HG03442 (cell line): ENCODE results near the gene PIP5K1B.

ENCODE experiments used
- ATAC-seq: cut with Tn5 transposase; IDR thresholded peaks from one replicate; pipeline ENCODE4 v1.9.1; 2021; ENCODE audit warnings: mild to moderate bottlenecking, moderate library complexity; ENCODE audit not compliant: unreplicated experiment

The PIP5K1B gene

DNA sequence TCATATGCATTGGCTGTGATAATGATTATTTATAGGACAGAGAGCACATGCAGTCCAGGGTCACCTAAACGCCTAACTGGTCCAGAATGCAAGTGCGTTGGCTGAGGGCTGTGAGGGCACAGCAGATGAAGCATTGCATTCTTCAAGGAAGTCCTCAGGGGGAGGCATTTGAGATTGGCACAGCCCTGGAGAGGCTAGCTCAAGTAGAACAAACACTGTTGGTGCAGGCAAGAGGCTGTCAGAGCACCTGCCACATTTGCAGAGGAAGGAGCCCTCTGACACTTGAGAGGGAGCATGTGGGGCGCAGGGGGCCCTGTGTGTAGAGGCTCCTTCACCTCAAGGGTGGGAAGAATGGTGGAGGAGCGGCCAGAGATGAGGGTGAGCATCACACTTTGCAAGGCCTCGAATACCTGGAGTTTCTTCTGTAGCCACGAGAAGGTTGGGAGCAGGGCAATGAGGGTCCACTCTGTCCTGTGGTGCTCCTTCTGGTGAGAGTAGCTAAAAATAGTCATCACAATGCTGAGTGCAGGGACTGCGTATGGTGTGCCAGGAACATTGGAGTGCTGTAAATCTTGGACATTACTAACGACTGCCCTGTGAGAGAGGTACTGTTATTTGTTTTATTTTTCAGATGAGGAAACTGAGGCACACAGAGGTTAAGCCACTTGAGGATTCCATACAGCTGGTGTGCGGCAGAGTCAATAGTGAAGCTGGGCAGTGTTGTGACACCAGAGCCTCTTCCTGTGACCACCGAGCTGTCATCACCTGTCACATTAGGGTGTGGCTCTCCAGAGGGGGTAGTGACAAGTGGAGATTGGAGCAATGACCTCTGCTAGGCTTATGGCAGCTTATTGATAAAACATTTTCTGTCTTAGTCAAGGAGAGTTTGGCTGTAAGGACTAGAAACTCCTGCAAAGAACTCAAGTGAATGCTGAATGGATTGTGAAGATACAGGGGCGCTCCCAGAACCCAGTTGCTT is 100.2 kb downstream of the PIP5K1B start:
- ATAC-seq, result no peak

DNA sequence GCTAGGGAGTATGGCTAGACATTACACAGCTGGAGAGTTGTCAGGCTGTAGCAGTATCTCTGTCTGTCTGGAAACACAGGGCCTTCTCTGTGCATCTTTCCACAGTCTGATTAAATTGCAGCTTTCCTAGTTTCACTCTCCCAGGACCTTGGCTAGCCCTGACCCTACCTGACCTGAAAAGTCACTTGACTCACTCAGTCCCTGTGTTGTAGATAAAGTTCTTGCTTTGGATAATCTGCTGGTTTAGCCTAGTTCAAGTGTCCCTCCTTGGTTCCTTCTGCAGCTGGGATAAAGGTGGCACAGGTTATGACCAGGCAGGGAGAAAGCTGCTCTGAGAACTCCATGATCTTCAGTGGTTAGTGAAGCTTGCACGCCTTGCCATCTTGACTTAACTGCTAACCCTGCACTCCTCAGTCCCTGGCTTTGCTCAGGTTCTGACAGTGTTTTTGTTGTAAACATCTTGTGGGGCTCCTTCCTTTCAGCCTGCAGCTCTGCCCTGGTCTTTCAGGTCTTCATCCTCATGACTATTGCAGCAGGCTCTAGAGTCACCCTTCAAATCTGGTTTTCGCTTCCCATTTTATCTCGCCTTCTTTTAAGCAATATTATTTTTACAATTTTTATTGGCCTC is 101.0 kb downstream of the PIP5K1B start:
- ATAC-seq, result no peak

DNA sequence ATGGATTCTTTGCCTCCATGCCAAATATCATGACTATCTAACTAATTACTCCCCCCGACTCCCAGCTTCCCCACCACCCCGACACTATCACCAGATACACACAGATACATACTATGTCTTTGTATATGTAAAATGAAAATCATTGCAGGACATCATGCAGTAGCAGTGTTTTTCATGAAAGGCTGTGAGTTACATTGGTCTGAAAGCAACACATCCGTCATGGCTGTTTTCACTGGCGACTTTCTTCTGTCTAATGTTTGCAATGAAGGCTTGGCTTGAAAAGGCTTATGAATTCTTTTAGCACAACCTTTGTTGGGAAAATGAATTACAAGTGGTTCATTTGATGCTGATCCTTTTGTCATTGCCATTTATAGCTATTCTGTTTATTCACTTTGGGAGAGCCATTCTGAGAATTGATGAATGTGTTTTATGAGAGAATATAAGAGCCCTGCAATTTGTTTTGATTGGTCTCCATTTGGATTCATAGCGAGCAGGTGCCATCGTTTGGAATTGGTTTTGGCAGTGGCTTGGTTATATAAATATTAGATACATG is 103.4 kb downstream of the PIP5K1B start:
- no peak for ATAC-seq

DNA sequence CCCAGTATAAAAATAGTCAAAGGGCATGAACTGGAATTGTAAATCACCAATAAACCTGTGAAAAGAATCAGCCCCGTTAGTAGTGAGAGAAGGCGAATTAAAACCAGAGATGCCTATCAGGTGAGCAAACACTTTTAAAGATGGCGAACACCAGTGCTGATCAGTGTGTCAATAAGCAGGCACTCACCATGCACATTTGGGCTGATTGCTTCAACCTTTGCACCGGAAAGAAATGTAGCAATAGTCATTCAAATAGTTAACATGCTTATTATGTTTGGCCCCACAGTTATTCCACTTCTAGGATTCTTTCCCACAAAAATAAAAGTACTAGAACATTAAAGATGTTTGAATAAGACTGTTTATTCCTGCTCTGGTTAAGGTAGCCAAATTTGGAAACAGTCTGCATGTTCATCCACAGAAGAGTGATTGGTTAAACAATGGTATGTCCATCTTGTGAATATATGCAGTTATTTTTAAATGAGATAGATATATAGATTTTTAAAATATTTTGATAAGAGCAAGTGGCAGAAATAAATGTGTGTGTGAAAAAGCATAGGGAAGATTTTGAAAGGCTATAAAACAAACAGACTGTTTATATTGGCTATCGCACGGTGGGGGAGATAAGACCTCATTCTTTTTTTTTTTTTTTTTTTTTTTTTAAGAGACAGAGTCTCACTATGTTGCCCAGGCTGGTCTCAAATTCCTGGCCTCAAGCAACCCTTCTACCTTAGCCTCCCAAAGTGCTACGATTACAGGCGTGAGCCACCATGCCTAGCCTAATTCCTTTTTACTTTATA is 112.2 kb downstream of the PIP5K1B start:
- no peak for ATAC-seq

DNA sequence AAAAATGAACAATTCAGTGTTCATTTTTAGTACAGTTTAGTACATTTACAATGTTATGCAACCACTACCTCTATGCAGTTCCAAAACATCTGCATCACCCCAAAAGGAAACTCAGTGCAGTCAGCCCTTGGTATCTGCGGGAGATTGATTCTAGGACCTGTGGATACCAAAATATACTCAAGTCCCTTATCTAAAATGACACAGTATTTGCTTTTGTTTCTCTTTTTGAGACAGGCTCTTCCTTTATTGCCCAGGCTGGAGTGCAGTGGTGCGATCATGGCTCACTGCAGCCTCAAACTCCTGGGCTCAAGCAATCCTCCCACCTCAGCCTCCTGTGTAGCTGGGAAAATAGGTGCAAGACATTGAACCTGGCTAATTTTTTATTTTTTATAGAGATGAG is 114.0 kb downstream of the PIP5K1B start:
- no peak for ATAC-seq

DNA sequence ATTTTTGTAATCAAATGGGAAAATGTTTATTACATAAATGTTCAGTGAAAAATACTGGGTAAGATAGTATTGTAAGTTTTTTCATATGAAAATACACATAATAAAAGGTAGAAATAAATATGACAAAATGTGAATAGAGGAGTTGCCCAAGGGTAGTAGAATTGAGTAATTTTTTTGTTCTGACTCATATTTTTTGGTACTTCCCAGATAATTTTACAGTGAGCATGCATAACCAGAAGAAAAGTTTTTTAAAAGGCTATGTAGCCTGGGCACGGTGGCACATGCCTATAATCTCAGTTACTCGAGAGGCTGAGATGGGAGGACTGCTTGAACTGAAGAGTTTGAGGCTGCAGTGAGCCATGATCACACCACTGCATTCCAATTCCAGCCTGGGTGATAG is 116.9 kb downstream of the PIP5K1B start:
- no peak for ATAC-seq

DNA sequence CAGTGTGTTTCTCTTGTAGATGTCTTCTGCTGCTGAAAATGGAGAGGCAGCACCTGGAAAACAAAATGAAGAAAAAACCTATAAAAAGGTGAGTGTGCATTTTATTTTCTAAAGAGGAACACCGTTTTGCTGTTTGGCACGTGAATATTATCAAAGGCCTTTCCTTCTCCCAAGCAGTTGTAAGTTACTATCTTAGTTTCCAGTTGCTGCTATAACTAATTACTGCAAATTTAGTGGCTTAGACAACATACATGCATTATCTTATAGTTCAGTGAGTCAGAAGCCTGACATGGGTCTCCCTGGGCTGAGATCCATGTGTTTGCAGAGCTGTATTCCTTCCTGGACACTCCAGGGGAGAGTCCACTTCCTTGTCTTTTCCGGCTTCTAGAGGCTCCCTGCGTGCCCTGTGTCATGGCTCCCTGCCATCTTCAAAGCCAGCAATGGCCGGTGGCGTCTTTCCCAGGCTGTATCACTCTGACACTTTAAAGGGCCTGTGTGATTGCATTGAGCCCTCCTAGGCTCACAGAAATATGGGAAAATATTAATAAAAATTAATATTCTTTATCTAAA is 117.6 kb downstream of the PIP5K1B start:
- no peak for ATAC-seq

DNA sequence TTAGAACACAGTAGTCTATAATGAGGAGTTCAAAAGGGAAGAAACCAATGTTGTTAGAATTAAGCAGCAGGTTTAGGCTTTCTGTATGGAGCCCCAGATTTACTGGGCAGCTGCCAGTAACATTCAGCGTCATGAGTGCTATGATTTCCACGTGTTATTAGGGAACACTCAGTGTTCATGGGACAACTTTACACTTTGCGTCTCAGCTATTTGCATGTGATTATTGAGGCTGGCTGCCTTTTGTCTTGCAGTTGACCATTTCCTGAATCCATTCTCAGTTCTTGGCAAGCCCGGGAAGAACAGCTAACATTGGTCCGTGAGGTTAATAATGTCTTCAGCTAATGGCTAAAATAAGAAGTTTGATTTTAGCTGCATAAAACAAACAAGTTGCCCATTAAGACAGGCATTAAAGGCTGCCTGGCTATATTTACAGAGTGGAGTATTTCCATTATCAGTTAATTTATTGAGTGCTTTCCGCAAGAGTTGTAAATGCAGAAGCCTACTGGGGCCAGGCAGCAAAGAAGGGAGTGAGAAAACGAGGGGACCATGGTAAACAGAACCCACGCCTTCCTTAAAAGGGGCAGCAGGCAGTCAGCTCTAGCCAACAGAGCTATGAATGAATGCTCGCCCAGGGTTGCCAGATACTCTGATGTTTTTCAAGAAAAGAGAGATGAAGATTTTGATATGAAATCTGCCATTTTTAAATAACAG is 120.9 kb downstream of the PIP5K1B start:
- ATAC-seq, result no peak

DNA sequence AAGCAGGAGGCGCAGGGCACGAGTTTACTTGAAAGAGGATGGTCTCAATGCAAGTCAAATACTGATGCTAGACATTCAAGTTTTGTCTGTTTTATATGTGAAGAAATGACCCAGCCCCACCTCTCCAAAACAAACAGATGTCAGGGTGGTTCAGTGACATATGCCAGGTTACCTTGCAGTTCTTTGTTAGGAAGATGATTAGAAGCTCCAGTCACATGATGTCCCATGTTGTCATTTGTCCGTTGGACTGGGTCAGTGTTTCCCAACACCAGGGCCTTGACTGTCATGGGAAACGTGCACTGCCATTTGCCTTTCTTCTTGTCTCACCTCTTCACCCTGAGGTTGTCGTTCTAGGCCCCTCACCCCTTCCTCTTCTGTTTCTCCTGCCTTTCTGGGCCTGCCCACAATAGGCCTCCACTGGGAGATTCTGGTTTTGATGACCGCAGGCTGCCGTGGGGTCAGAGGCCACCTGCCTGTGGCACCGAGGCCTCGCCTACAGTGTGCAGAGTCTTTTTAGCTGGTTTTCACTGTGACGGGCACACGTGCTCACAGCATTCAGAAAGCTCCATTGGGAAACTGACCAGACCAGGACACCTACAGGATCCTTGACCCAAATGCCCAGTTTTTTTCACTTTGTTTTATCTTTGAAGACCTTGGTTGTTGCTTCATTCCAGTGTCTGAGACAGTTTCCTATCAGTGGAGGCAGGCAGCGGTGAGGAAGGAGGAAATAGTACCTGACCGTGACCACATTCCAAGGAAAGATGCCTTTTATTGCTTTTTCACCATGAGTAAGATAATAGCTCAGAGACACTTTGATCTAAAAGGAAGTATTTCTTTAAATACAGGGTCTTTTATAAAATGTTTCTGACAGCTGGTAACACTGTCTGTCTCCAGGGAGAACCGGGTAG is 123.1 kb downstream of the PIP5K1B start:
- ATAC-seq, result no peak

DNA sequence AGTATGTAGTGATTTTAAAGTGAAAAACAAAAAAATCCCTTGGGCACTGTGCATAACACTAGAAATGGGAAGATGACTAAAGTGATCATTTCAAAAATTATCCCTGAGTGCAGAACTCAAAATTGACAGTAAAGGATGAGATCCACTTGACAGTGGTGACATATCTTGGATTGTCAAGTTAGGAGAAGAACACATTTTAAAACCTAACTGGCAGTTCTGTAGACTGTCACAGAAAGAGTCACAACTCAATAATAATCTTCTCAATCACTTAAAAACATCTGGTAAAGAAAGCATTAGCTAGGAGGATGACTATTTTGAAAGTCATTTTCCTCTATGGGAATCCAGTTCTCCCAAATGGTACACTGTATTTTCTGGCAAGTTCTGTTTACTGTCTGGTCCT is 127.1 kb downstream of the PIP5K1B start:
- ATAC-seq, result no peak

DNA sequence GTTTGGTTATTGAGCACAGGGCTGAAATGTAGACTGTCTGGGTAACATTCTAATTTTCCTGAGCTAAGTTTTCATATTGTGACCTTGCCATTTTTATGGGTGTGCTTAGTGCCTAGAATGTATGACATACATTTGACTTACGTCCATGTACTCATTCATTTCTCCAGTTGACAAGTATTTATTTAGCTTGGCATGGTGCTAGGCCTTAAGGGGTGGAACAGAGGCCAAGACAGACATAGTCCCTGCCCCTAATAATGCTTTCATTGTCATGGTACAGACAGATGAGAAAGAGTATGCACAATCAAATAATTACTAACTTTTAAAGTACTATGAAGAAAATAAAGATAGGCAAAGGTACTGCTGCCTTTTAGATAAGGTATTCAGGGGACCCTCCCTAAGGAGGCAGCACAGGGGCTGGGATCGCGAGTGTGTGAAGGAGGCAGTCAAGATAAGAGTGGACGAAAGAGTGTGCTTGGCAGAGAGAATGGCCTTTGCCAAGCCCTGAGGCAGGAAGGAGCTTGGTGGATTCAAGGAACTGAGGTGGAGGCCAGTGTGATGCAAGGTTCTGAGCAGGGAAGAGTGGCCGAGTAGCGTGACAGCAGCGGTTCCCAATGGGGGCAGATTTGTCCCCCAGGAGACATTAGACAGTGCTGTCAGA is 128.0 kb downstream of the PIP5K1B start:
- ATAC-seq, result no peak

DNA sequence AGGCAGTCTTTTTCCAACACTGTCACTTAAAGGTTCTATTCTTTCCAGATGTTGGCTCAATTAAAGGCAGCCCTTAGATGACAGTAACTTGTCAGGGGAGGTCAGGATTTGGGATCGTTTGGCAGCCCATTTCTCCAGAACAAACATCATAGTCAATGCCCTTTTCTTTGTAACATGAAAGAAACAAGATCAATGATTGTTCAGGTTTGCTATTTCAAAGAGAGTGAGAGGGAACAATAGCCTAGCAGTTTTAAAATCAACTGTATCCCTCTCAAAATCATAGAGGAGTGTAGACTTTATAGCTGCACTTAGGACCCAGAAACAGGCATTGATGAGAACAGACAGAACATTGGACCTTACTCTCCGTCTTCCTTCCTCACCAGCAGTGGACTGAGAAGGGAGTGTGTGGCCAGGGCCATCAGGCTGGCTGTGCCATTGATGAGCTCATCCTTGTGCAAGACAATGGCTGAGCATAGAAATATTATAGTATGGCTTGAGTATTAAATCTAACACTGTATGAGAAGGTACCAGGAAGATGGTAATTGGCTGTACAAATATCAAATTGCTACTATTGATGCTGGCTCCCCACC is 130.0 kb downstream of the PIP5K1B start:
- no peak for ATAC-seq

DNA sequence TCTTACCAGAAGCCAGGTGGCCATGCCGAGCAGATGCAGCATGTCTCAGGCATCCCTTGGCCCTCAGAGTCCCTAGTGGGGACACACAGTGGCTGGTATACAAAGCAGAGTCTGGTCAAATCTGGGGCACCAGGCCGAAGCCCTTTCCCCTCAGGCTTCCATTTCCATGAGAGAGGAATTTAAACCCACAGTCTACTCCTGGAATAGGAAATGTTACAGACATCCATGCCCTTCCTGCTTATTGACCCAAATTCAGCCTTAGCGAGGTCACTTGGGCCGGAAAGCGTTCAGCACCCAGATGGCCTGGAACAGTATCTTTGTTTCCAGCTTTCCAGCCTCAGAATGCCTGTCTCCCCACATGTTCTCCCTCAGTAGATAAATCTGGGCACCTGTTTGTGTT is 131.7 kb downstream of the PIP5K1B start:
- ATAC-seq, result no peak

DNA sequence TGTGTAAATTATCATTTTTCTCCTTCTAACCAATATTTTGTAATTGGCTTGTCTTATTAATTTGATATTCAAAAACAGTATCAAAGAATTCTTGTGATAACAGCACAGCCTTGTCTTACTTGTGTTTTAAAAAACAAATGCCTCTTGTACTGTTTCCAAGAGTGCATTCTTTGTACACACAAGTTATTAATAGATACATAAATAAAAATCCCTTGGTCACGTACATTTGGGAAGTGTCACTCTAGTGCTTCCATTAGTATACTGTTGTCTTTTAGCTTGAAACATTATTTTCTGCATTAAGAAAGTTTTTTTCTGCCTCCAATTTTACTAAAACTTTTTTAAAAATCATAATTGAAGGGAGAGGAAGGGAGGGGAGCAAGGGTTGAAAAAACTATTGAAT is 133.2 kb downstream of the PIP5K1B start:
- ATAC-seq, result no peak

DNA sequence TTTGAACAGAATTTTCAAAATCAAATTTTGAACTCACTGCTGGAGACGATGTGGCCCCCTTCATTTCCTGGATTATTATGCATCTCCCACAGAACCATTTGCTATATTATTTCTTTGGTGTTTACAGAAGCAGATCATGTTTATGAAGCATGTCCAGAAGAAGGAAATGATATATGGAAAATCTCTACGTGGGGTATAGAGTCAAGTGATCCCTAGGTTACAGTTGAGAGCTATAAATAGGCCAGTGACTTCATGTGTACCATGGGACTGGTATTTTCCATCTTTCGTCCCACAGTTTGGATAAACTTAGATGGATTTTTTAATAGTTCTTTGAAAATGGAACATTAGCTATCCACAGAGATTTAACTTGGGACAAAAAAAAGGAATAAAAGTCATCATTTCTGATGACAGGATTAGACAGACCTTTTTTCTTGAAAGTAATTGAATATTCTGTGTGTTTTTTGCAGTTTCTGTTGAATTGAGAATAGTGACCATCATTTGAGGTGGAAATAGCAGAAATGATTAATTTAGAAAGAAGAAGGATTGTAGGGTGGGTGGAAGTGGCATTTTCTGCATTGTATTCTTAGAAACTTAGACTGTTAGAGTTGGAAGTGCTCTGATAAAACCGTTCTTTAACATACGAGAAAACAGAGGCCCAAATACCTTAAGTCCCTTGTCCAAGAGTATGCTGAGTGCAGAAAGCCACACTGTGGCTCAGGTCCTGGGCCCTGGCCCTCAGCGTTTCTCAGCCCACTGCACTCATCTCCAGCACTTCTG is 136.4 kb downstream of the PIP5K1B start:
- ATAC-seq, result no peak

DNA sequence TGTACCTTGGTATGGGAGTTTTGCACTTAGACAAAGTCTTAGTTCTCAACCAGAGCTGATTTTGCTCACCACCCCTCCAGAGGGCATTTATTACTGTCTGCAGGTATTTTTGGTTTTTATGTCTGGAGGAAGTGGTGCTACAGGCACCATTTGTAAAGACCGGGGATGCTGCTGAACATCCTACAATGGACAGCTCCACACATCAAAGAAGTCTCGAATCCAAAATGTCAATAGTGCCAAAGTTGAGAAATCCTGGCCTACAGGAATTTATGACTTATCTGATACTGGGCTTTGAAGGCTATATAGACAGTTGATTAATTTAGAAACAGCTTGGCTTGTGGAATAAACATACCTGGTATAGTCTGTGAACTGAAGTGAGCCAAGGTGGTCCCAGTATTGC is 137.5 kb downstream of the PIP5K1B start:
- no peak for ATAC-seq

DNA sequence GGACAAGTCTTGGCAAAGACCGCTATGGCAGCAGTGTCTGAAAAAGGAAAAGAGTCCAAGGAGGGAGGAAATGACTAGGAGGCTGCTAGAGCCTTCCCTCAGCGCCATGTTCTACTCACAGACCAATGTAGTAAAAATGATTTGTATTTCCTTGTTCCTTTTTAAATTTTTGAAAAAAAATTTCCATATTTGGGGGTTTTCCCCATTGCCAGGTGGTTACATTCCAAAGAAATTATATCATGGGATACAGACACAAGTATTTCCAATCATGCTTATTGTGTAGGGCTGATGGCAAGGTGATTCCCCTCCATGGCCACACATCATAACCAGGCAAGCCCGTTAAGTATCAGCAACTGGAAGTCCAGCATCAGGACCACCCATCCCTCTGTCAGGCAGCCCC is 138.2 kb downstream of the PIP5K1B start:
- ATAC-seq, result no peak

DNA sequence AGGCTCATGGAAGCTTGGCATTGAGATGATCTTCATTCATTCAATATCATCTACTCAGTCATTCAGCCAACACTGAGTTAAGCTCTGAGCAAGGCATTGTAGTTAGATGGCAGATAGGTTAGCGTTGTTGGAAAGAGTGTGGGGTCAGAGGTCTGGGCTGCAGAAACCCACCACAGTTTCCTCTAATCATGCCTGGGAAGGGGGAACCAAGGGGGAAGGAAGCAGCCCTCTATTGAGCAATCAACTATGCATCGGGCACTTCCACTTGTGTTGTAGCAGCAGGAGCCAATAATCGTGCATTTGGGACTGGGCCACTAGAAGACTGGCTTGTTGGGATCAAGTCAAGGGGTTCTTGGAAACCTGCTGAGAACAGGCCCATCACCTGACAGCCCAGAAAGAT is 139.1 kb downstream of the PIP5K1B start:
- no peak for ATAC-seq
